H9 (cell line): ENCODE measurements around the gene SDK2. TPM values are rescaled to one million over a fixed set of nuclear protein-coding genes. Genes with fewer than 3 reads are reported as not detected.

Experiments
- DNase-seq: peaks from one replicate; pipeline ENCODE4 v3.0.0-alpha.2; 2017
- H2AFZ ChIP-seq: one replicate; pipeline ENCODE4 v1.6.1; 2013; ENCODE audit warnings: mild to moderate bottlenecking, low read length, control low read depth, moderate library complexity
- H2AK5ac ChIP-seq: 2 replicates; pipeline ENCODE4 v1.6.1; 2013; ENCODE audit warnings: low read length, control low read depth, mixed read lengths; ENCODE audit not compliant: insufficient read length
- H2BK120ac ChIP-seq: one replicate; pipeline ENCODE4 v1.6.1; 2013; ENCODE audit warnings: low read depth, mild to moderate bottlenecking, low read length, control low read depth, inconsistent platforms; ENCODE audit not compliant: poor library complexity, severe bottlenecking
- H2BK12ac ChIP-seq: 2 replicates; pipeline ENCODE4 v1.6.1; 2013; ENCODE audit warnings: low read length, control low read depth, mixed read lengths, low read depth; ENCODE audit not compliant: insufficient read length
- H2BK15ac ChIP-seq: 2 replicates; pipeline ENCODE4 v1.6.1; 2013; ENCODE audit warnings: low read depth, low read length, control low read depth
- H2BK20ac ChIP-seq: one replicate; pipeline ENCODE4 v1.6.1; 2013; ENCODE audit warnings: low read depth, mild to moderate bottlenecking, low read length, control low read depth, inconsistent platforms; ENCODE audit not compliant: poor library complexity, severe bottlenecking
- H2BK5ac ChIP-seq: 2 replicates; pipeline ENCODE4 v1.6.1; 2013; ENCODE audit warnings: low read length, control low read depth, mixed read lengths; ENCODE audit not compliant: insufficient read length
- H3K14ac ChIP-seq: 2 replicates; pipeline ENCODE4 v1.6.1; 2013; ENCODE audit warnings: low read length, control low read depth; ENCODE audit not compliant: insufficient read depth
- H3K18ac ChIP-seq: 2 replicates; pipeline ENCODE4 v1.6.1; 2013; ENCODE audit warnings: low read depth, mild to moderate bottlenecking, mixed read lengths, low read length, control low read depth; ENCODE audit not compliant: insufficient read length
- H3K23ac ChIP-seq: 2 replicates; pipeline ENCODE4 v1.6.1; 2013; ENCODE audit warnings: low read length, control low read depth, mixed read lengths, low read depth; ENCODE audit not compliant: insufficient read length
- H3K23me2 ChIP-seq: 2 replicates; pipeline ENCODE4 v1.6.1; 2013; ENCODE audit warnings: low read depth, mild to moderate bottlenecking, mixed read lengths, low read length, control low read depth; ENCODE audit not compliant: insufficient read length, poor library complexity, severe bottlenecking
- H3K27ac ChIP-seq: 2 replicates; pipeline ENCODE4 v1.5.1; 2013; ENCODE audit warnings: low read length, control low read depth, mixed read lengths, low read depth; ENCODE audit not compliant: insufficient read length
- H3K27me3 ChIP-seq: 2 replicates; pipeline ENCODE4 v1.6.1; 2013; ENCODE audit warnings: low read length, control low read depth, inconsistent platforms; ENCODE audit not compliant: insufficient read depth
- H3K4ac ChIP-seq: 2 replicates; pipeline ENCODE4 v1.6.1; 2013; ENCODE audit warnings: low read depth, mild to moderate bottlenecking, control low read depth, inconsistent platforms, low read length, moderate library complexity
- H3K4me1 ChIP-seq: 2 replicates; pipeline ENCODE4 v1.6.1; 2013; ENCODE audit warnings: low read length, control low read depth, inconsistent platforms; ENCODE audit not compliant: insufficient read depth
- H3K4me2 ChIP-seq: 2 replicates; pipeline ENCODE4 v1.6.1; 2013; ENCODE audit warnings: low read length, control low read depth, mixed read lengths; ENCODE audit not compliant: insufficient read length, insufficient read depth
- H3K56ac ChIP-seq: 2 replicates; pipeline ENCODE4 v1.6.1; 2013; ENCODE audit warnings: low read depth, mild to moderate bottlenecking, mixed read lengths, low read length, control low read depth; ENCODE audit not compliant: insufficient read length
- H3K79me1 ChIP-seq: 2 replicates; pipeline ENCODE4 v1.6.1; 2013; ENCODE audit warnings: low read depth, mild to moderate bottlenecking, moderate library complexity, low read length, control low read depth, inconsistent platforms; ENCODE audit not compliant: insufficient read depth, poor library complexity, severe bottlenecking
- H3K79me2 ChIP-seq: 2 replicates; pipeline ENCODE4 v1.6.1; 2013; ENCODE audit warnings: low read length, control low read depth, inconsistent platforms; ENCODE audit not compliant: insufficient read depth
- H3K9ac ChIP-seq: 2 replicates; pipeline ENCODE4 v1.6.1; 2013; ENCODE audit warnings: low read length, control low read depth, mixed read lengths; ENCODE audit not compliant: insufficient read length; ENCODE audit errors: extremely low read depth
- H3K9me3 ChIP-seq: one replicate; pipeline ENCODE4 v1.6.1; 2013; ENCODE audit warnings: low read depth, low read length, inconsistent platforms; ENCODE audit not compliant: control insufficient read depth
- H3T11ph ChIP-seq: one replicate; pipeline ENCODE4 v1.6.1; 2013; ENCODE audit warnings: mild to moderate bottlenecking, low read length, control low read depth, inconsistent platforms
- H4K20me1 ChIP-seq: one replicate; pipeline ENCODE4 v1.6.1; 2013; ENCODE audit not compliant: control insufficient read depth, insufficient read length, insufficient read depth
- H4K5ac ChIP-seq: 2 replicates; pipeline ENCODE4 v1.6.1; 2013; ENCODE audit warnings: low read depth, mild to moderate bottlenecking, mixed read lengths, low read length, control low read depth; ENCODE audit not compliant: insufficient read length
- H4K8ac ChIP-seq: replicated peaks from 2 replicates; pipeline ENCODE4 v1.6.1; 2013; ENCODE audit warnings: low read length, control low read depth, mixed read lengths, low read depth; ENCODE audit not compliant: insufficient read length
- H4K91ac ChIP-seq: 2 replicates; pipeline ENCODE4 v1.6.1; 2013; ENCODE audit warnings: low read depth, mild to moderate bottlenecking, moderate library complexity, mixed read lengths, low read length, control low read depth; ENCODE audit not compliant: insufficient read length
- H3K27ac Mint-ChIP-seq, 3 experiments: 2 replicates in 2 of 3; 3 replicates in 1 of 3; pipeline ENCODE4 v1.8.0; 2020 to 2021; ENCODE audit warnings: mixed read lengths in 3 of 3, mild to moderate bottlenecking in 1 of 3, moderate library complexity in 1 of 3
- H3K27me3 Mint-ChIP-seq: 2 replicates; pipeline ENCODE4 v1.8.0; 2021; ENCODE audit warnings: low read depth, mild to moderate bottlenecking, moderate library complexity, mixed read lengths
- H3K36me3 Mint-ChIP-seq, 3 experiments: 2 replicates in 2 of 3; 3 replicates in 1 of 3; pipeline ENCODE4 v1.8.0; 2020 to 2021; ENCODE audit warnings: low read depth in 3 of 3, mixed read lengths in 3 of 3; ENCODE audit not compliant: insufficient read depth in 1 of 3
- H3K4me1 Mint-ChIP-seq, 2 experiments: 2 replicates each; pipeline ENCODE4 v1.8.0; 2020; ENCODE audit warnings: mixed read lengths in 2 of 2
- H3K4me3 Mint-ChIP-seq, 2 experiments: 2 replicates in 1 of 2; 3 replicates in 1 of 2; pipeline ENCODE4 v1.8.0; 2020 to 2021; ENCODE audit warnings: mild to moderate bottlenecking in 2 of 2, mixed read lengths in 2 of 2, moderate library complexity in 1 of 2
- H3K9me3 Mint-ChIP-seq, 2 experiments: 2 replicates in 1 of 2; 3 replicates in 1 of 2; pipeline ENCODE4 v1.8.0; 2020; ENCODE audit warnings: mild to moderate bottlenecking in 2 of 2, mixed read lengths in 2 of 2, moderate library complexity in 1 of 2
- WGBS: extraction: QIAGEN DNeasy Blood & Tissue Kit; methylation state at CpG from one replicate; pipeline ENCODE4 v1.1.7; 2013; ENCODE audit warnings: missing lambda C conversion rate, low lambda C conversion rate, mixed read lengths; ENCODE audit not compliant: insufficient read length; ENCODE audit errors: extremely low coverage; 5-methylcytosine and 5-hydroxymethylcytosine counted together
- total RNA-seq: library from RNA; stranded (reverse); gene quantifications from 2 replicates; pipeline ENCODE4 v1.2.1, GENCODE V29; 2021
- TF ChIP-seq, protein P1 (sequence below): fragments of 200-600 bp; sonication (generic); conservative IDR thresholded peaks from 3 replicates; pipeline ENCODE4 v1.8.0; 2021; ENCODE audit warnings: antibody characterized with exemption, mild to moderate bottlenecking

The SDK2 gene
- total RNA-seq, 1 experiment from 2014 or later, result 9.1 TPM

DNA sequence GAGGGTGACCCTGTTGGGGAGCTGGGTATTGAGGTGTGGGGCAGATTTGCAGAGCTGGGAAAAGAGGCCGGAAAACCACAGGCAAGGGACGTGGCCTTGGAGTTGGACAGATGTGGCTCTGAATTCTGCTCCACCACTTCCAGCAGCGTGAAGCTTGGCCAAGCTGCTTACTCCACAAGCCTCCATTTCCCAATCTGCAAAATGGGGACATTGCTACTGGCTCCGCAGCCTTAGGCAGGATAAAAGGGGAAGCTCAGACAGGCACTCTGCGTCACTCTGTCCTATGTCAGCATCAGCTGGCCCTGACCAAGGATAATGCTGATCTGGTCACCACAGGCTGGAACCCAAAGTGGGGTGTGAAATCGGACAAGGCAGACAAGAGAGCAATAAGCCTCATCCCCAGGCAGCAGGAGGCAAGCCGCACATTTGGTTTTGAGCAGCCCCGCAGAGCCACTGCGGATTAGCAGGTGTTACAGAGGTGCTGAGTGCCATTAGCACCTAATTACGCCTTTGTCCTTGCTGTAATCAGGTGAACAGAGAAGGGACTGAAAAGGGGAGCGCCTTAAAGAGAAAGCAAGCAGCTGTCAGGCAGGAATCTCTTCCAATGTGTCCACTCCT, 54.8 kb downstream of the SDK2 start:
- H3K27ac ChIP-seq, result no peak overlapping the region
- Mint-ChIP-seq H3K27me3 (peaks cover 8% of the 10 kb centered on the region), H3K4me1 (peaks cover 51 to 70% of the 10 kb centered on the region in 2 experiments), H3K4me3 (no peak overlapping the region), H3K27ac (peak overlapping the region in 1 of 3 experiments; percentile 28; a peak in 1 of 7 replicates), H3K36me3 (no peaks in the 10 kb centered on the region; a peak in 1 of 7 replicates), H3K9me3 (no peaks in the 10 kb centered on the region)
- H3K23me2 ChIP-seq, result no peaks in the 10 kb centered on the region
- H3K56ac ChIP-seq, result no peak overlapping the region
- H3K27me3 ChIP-seq, result no peaks in the 10 kb centered on the region
- no peak overlapping the region for H2BK5ac ChIP-seq
- H3K9ac ChIP-seq, result no peak overlapping the region
- H4K20me1 ChIP-seq, result no peaks in the 10 kb centered on the region
- no peak overlapping the region for H2BK120ac ChIP-seq
- H3T11ph ChIP-seq, result no peak overlapping the region
- no peak overlapping the region for H4K8ac ChIP-seq
- H3K4ac ChIP-seq, result no peak overlapping the region
- no peak overlapping the region for H2AK5ac ChIP-seq
- no peak overlapping the region for H2AFZ ChIP-seq
- TF ChIP-seq, protein P1, sequence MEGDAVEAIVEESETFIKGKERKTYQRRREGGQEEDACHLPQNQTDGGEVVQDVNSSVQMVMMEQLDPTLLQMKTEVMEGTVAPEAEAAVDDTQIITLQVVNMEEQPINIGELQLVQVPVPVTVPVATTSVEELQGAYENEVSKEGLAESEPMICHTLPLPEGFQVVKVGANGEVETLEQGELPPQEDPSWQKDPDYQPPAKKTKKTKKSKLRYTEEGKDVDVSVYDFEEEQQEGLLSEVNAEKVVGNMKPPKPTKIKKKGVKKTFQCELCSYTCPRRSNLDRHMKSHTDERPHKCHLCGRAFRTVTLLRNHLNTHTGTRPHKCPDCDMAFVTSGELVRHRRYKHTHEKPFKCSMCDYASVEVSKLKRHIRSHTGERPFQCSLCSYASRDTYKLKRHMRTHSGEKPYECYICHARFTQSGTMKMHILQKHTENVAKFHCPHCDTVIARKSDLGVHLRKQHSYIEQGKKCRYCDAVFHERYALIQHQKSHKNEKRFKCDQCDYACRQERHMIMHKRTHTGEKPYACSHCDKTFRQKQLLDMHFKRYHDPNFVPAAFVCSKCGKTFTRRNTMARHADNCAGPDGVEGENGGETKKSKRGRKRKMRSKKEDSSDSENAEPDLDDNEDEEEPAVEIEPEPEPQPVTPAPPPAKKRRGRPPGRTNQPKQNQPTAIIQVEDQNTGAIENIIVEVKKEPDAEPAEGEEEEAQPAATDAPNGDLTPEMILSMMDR, result no peak
- no peak overlapping the region for H4K5ac ChIP-seq
- H2BK12ac ChIP-seq, result no peak overlapping the region
- H3K18ac ChIP-seq, result no peak overlapping the region
- H3K4me2 ChIP-seq, result no peak overlapping the region
- no peak overlapping the region for H3K14ac ChIP-seq
- H2BK20ac ChIP-seq, result no peak overlapping the region
- H3K9me3 ChIP-seq, result no peaks in the 10 kb centered on the region
- no peak overlapping the region for H4K91ac ChIP-seq
- no peaks in the 10 kb centered on the region for H3K79me1 ChIP-seq
- H3K4me1 ChIP-seq, result no peaks in the 10 kb centered on the region; the same call in none of the 2 replicates
- H3K79me2 ChIP-seq, result no peaks in the 10 kb centered on the region
- no peak overlapping the region for H3K23ac ChIP-seq
- DNase-seq, result no peak
- no peak overlapping the region for H2BK15ac ChIP-seq
- whole genome bisulfite sequencing, result no CpG with 5 or more reads among the region's 11 CpGs
